ENCODE measurements around the gene ENAH.

The ENAH gene

DNA sequence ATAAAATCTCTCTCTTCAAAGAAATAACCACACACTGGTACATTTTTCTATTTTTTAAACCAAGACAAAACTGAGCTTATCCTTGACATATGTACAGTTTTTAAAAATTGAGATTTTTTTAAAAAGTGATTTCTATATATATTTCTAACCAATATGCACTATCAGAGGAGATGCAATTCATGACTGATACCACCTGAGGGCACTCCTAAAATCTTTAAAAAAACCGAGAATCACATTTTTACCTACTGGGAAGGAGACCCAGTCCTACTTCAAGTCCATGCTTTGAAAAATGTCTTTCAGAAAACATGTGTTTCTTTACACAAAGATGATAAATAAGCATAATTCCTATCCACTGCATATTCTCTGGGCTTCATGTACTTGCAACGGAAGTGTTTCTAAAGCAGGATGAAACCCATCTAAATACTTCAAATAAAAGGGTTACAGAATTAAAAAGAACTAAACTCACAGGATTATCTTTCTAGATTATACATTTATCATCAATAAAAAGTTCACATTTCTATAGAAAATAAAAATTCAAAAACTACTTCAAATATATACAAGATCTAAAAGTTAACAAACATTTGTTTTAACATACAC, 98.6 kb downstream of the ENAH start:
- H3K36me3 Mint-ChIP-seq (ENCODE audit: insufficient read depth), result no peaks in the 10 kb centered on the region

GRCh38 chr1:225549821-225550220, 103.1 kb downstream of the ENAH start:
- Mint-ChIP-seq H3K36me3 (ENCODE audit: insufficient read depth) (no peaks in the 10 kb centered on the region), H3K4me3 (no peak overlapping the region), H3K27ac (ENCODE audit: low read depth) (no peak overlapping the region), H3K9me3 (no peaks in the 10 kb centered on the region), H3K27me3 (no peaks in the 10 kb centered on the region), H3K4me1 (no peaks in the 10 kb centered on the region)
- ATAC-seq (replicated peaks; ENCODE audit: extremely low read depth, poor library complexity, severe bottlenecking) (no peak), DNase-seq (ENCODE audit: low spot score in 2 of 2) (no peak)

More for the DNA sequence above, 98.6 kb downstream of the ENAH start:
- DNase-seq (ENCODE audit: low spot score in 2 of 2) (no peak), ATAC-seq (replicated peaks; ENCODE audit: extremely low read depth, poor library complexity, severe bottlenecking) (no peak)
- H3K4me1 Mint-ChIP-seq, result no peaks in the 10 kb centered on the region
- no peak overlapping the region for H3K4me3 Mint-ChIP-seq
- peaks cover 11% of the 10 kb centered on the region for H3K27me3 Mint-ChIP-seq
- no peak overlapping the region for H3K27ac Mint-ChIP-seq (ENCODE audit: low read depth)
- H3K9me3 Mint-ChIP-seq, result no peaks in the 10 kb centered on the region

GRCh38 chr1:225548140-225548857, 104.6 kb downstream of the ENAH start:
- Mint-ChIP-seq H3K36me3 (ENCODE audit: insufficient read depth) (no peaks in the 10 kb centered on the region), H3K27me3 (no peaks in the 10 kb centered on the region), H3K27ac (ENCODE audit: low read depth) (no peak overlapping the region), H3K9me3 (no peaks in the 10 kb centered on the region), H3K4me3 (no peak overlapping the region), H3K4me1 (no peaks in the 10 kb centered on the region)
- DNase-seq (ENCODE audit: low spot score in 2 of 2) (no peak), ATAC-seq (replicated peaks; ENCODE audit: extremely low read depth, poor library complexity, severe bottlenecking) (no peak)

DNA sequence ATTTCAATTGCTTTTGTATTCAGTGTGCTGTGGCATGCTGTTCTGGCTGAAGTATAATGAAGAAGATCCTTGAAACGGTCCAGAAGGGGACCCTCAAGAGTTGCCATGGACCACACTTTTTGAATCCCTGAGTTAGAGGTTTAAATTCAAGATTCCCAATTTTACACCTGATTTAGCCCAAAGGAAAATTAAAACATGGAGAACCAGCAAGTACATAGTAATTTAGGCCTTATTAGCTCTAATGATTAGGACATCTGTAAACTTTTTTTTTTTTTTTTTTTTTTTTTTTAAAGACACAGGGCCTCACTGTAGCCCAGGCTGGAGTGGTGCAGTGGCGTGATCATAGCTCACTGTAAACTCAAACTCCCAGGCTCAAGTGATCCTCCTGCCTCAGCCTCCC, 107.3 kb downstream of the ENAH start:
- Mint-ChIP-seq H3K27ac (ENCODE audit: low read depth) (no peak overlapping the region), H3K27me3 (no peaks in the 10 kb centered on the region), H3K4me3 (no peak overlapping the region), H3K4me1 (no peaks in the 10 kb centered on the region), H3K9me3 (no peaks in the 10 kb centered on the region), H3K36me3 (ENCODE audit: insufficient read depth) (no peaks in the 10 kb centered on the region)
- ATAC-seq (replicated peaks; ENCODE audit: extremely low read depth, poor library complexity, severe bottlenecking) (no peak), DNase-seq (ENCODE audit: low spot score in 2 of 2) (no peak)

DNA sequence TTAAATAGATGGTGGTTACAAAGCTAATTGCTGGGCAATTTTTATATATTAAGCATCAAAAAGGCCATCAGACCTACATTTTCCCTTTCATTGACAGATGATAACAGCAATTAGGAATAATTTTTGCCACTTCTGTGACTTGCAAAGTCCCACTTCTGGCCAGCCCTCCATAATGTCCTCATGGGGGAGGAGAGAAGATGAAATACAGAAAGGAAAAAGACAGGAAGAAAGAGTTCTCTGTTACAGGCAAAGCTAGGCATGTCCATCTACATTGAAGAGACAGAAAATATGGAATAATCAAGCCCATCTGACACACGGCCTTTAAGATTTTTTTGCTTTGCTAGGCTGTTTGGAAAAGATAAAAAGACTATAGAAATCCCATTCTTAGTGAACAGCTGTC, 108.0 kb downstream of the ENAH start:
- ATAC-seq (replicated peaks; ENCODE audit: extremely low read depth, poor library complexity, severe bottlenecking), result no peak
- H3K4me1 Mint-ChIP-seq, result no peaks in the 10 kb centered on the region
- H3K9me3 Mint-ChIP-seq, result no peaks in the 10 kb centered on the region
- H3K36me3 Mint-ChIP-seq (ENCODE audit: insufficient read depth), result no peaks in the 10 kb centered on the region
- H3K27ac Mint-ChIP-seq (ENCODE audit: low read depth), result no peak overlapping the region
- no peak for DNase-seq (ENCODE audit: low spot score in 2 of 2)
- no peak overlapping the region for H3K4me3 Mint-ChIP-seq
- H3K27me3 Mint-ChIP-seq, result peaks cover 2% of the 10 kb centered on the region

- no peak for ATAC-seq (replicated peaks; ENCODE audit: extremely low read depth, poor library complexity, severe bottlenecking)
- no peaks in the 10 kb centered on the region for H3K4me1 Mint-ChIP-seq
Measured at GRCh38 chr1:225544263-225544662, 108.7 kb downstream of the ENAH start.

DNA sequence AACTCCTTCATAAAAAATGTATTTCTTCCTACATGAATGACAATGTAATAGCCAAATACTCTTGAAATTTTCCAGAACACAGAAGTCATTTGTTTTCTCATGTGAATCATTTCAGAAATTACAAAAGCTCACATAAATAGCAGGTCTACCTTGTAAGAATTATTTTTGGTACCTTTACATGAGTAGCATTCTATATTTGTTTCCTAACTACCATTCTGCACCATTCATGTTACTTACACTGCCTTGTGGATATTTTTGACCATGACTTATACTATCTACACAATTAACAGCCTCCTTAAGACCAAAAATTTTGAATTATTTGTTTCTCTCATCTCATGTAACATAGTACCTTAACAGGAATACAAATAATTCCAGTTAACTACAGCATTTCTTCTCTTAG, 109.6 kb downstream of the ENAH start:
- Mint-ChIP-seq H3K4me3 (no peak overlapping the region), H3K4me1 (no peaks in the 10 kb centered on the region), H3K9me3 (no peaks in the 10 kb centered on the region), H3K27me3 (peaks cover 18% of the 10 kb centered on the region), H3K27ac (ENCODE audit: low read depth) (no peak overlapping the region), H3K36me3 (ENCODE audit: insufficient read depth) (no peaks in the 10 kb centered on the region)
- no peak for DNase-seq (ENCODE audit: low spot score in 2 of 2)
- ATAC-seq (replicated peaks; ENCODE audit: extremely low read depth, poor library complexity, severe bottlenecking), result no peak

More at GRCh38 chr1:225544263-225544662, 108.7 kb downstream of the ENAH start:
- Mint-ChIP-seq H3K27me3 (peaks cover 9% of the 10 kb centered on the region), H3K9me3 (no peaks in the 10 kb centered on the region), H3K4me3 (no peak overlapping the region), H3K36me3 (ENCODE audit: insufficient read depth) (no peaks in the 10 kb centered on the region), H3K27ac (ENCODE audit: low read depth) (no peak overlapping the region)
- DNase-seq (ENCODE audit: low spot score in 2 of 2), result no peak

DNA sequence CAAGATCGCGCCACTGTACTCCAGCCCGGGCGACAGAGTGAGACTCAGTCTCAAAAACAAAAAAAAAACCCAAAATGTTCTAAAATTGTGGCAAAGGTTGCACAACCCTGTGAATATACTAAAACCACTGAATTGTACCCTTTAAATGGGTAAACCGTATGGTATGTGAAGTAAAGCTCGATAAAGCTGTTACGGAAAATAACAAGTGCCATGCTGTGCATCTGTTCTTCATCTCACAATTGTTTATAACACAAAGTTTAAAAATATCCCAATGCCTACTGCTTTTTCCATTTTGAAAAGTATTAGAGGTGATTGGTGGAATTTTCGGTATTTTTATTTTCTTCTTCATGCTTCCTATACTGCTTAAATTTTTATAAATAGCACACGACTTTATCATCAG, 111.5 kb downstream of the ENAH start:
- no peaks in the 10 kb centered on the region for H3K9me3 Mint-ChIP-seq
- H3K27ac Mint-ChIP-seq (ENCODE audit: low read depth), result no peak overlapping the region
- ATAC-seq (replicated peaks; ENCODE audit: extremely low read depth, poor library complexity, severe bottlenecking) (no peak), DNase-seq (ENCODE audit: low spot score in 2 of 2) (no peak)
- no peaks in the 10 kb centered on the region for H3K36me3 Mint-ChIP-seq (ENCODE audit: insufficient read depth)
- H3K4me1 Mint-ChIP-seq, result no peaks in the 10 kb centered on the region
- H3K4me3 Mint-ChIP-seq, result no peak overlapping the region
- H3K27me3 Mint-ChIP-seq, result peaks cover 38% of the 10 kb centered on the region

DNA sequence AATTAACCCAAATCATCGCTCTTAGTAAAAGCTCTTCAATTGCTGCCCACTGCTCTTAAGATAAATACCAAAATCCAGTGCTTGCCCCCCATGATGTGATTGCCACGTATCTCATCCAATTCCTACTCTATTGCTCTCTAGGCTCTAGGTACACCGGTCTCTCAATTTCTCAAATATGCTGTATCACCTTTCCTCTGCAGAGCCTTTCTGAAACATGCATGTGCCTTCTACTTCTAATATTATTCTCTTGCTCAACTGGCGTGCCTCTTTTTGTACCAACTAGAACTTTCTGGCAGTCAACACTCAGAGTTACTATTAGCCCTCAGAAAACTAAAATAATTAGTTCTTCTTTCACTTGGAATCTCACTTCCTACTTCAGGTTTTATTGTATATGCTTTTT, 113.3 kb downstream of the ENAH start:
- Mint-ChIP-seq H3K27ac (ENCODE audit: low read depth) (no peak overlapping the region), H3K4me3 (no peak overlapping the region), H3K9me3 (no peaks in the 10 kb centered on the region), H3K27me3 (peaks cover 56% of the 10 kb centered on the region), H3K4me1 (no peaks in the 10 kb centered on the region), H3K36me3 (ENCODE audit: insufficient read depth) (no peaks in the 10 kb centered on the region)
- DNase-seq (ENCODE audit: low spot score in 2 of 2) (no peak), ATAC-seq (replicated peaks; ENCODE audit: extremely low read depth, poor library complexity, severe bottlenecking) (no peak)

DNA sequence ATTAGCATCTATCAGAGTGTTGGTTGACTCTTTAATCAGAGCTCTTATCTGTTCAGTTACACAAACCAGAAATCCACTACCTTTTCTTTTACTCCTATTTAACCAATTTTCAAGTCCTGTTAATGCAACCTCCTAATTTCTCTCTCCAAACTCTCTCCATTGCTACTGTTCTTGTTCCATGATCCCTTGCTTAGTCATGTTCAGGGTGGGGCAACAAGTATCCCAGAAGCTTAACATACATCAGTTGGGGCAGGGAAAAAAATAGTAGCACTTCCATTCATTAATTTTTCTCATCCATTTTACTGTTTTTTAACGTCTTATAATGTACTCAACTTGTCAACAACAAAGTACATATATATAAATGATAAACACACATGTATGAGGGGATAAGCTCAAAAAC, 113.9 kb downstream of the ENAH start:
- Mint-ChIP-seq H3K4me3 (no peak overlapping the region), H3K4me1 (no peaks in the 10 kb centered on the region), H3K9me3 (no peaks in the 10 kb centered on the region), H3K36me3 (ENCODE audit: insufficient read depth) (no peaks in the 10 kb centered on the region), H3K27ac (ENCODE audit: low read depth) (no peak overlapping the region), H3K27me3 (peaks cover 58% of the 10 kb centered on the region)
- ATAC-seq (replicated peaks; ENCODE audit: extremely low read depth, poor library complexity, severe bottlenecking) (no peak), DNase-seq (ENCODE audit: low spot score in 2 of 2) (no peak)

DNA sequence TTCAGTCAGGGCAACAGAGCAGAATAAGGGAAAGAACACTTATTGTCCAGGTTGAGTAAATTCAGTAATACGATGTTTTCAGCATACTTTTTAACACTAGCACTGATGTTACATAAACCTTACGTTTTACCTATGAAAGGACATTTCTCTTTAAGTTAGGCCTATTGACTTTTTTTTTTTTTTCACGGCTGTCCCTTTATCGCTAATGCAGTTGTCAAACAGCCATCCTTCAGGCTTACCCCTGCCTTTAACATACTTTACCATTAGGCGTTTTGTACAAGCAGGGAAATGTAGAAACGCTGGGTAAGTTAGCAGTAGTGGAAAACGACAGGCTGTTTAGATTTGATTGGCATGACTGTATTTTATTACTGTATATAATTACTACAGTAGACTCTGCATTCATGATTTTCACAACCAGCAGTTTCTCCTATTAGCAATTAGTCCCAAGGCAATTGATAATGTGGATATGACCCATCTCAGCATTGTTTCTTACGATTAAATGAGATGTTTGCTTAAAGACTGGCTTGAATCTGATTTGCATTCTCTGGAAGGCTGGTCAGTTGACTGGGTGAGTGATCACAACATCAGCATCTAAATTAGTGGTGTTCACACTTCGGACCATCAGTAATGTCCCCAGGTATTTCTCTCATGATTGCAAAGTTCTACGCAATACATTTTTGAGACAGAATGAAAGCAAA, 115.2 kb downstream of the ENAH start:
- Mint-ChIP-seq H3K9me3 (no peaks in the 10 kb centered on the region), H3K36me3 (ENCODE audit: insufficient read depth) (no peaks in the 10 kb centered on the region), H3K4me1 (no peaks in the 10 kb centered on the region), H3K27me3 (peaks cover 72% of the 10 kb centered on the region), H3K4me3 (no peak overlapping the region), H3K27ac (ENCODE audit: low read depth) (no peak overlapping the region)
- DNase-seq (ENCODE audit: low spot score in 2 of 2) (no peak), ATAC-seq (replicated peaks; ENCODE audit: extremely low read depth, poor library complexity, severe bottlenecking) (no peak)

DNA sequence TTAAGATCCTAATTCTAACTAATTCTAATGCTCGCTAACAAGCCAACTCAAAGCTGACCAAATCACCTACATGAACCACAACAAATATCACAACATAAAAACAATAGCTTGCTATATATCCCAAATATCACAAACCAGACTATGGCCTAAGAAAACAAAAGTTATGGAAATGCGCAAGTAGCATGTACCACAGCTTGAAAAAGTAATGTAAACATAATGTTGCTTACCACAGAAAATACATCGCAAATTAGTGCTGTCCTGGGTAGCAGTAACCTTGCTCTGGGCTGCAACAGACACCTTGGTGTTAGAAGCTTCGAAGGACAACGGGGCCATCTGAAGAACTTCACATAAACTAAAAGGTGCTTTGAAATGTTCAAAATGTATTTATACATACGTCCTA, 117.6 kb downstream of the ENAH start:
- H3K27me3 Mint-ChIP-seq, result peaks cover 82% of the 10 kb centered on the region
- H3K4me1 Mint-ChIP-seq, result no peaks in the 10 kb centered on the region
- no peak overlapping the region for H3K27ac Mint-ChIP-seq (ENCODE audit: low read depth)
- no peak for ATAC-seq (replicated peaks; ENCODE audit: extremely low read depth, poor library complexity, severe bottlenecking)
- DNase-seq (ENCODE audit: low spot score in 2 of 2), result no peak
- H3K4me3 Mint-ChIP-seq, result no peak overlapping the region
- H3K9me3 Mint-ChIP-seq, result no peaks in the 10 kb centered on the region
- no peaks in the 10 kb centered on the region for H3K36me3 Mint-ChIP-seq (ENCODE audit: insufficient read depth)

- no peak overlapping the region for H3K27ac Mint-ChIP-seq (ENCODE audit: low read depth)
- H3K4me1 Mint-ChIP-seq, result no peaks in the 10 kb centered on the region
Measured at GRCh38 chr1:225534772-225535171, 118.2 kb downstream of the ENAH start.

More at GRCh38 chr1:225534772-225535171, 118.2 kb downstream of the ENAH start:
- no peak for ATAC-seq (replicated peaks; ENCODE audit: extremely low read depth, poor library complexity, severe bottlenecking)
- H3K4me3 Mint-ChIP-seq, result no peak overlapping the region
- H3K9me3 Mint-ChIP-seq, result no peaks in the 10 kb centered on the region
- DNase-seq (ENCODE audit: low spot score in 2 of 2), result no peak
- no peaks in the 10 kb centered on the region for H3K36me3 Mint-ChIP-seq (ENCODE audit: insufficient read depth)
- H3K27me3 Mint-ChIP-seq, result peaks cover 78% of the 10 kb centered on the region
